IMR-90 (cell line): ENCODE results near the gene NLGN1.

Source experiments
- FOS ChIP-seq: fragments of 150-350 bp; IDR thresholded peaks from 2 replicates; pipeline ENCODE4 v1.6.1; 2016; ENCODE audit warnings: low read depth, low read length
- MAFK ChIP-seq: IDR thresholded peaks from 2 replicates; pipeline ENCODE4 v1.6.1; 2012; ENCODE audit warnings: low read depth, low read length, improper control_type of control experiment
- MXI1 ChIP-seq: IDR thresholded peaks from 2 replicates; pipeline ENCODE4 v1.6.1; 2012; ENCODE audit warnings: low read depth, mild to moderate bottlenecking, low read length, moderate library complexity, borderline replicate concordance
- POLR2A ChIP-seq: IDR thresholded peaks from 2 replicates; pipeline ENCODE4 v1.6.1; 2012; ENCODE audit warnings: mild to moderate bottlenecking, low read depth, low read length
- RAD21 ChIP-seq: IDR thresholded peaks from 2 replicates; pipeline ENCODE4 v1.6.1; 2012; ENCODE audit warnings: low read length, improper control_type of control experiment
- TF ChIP-seq, protein P1 (sequence below): conservative IDR thresholded peaks from 2 replicates; pipeline ENCODE4 v1.5.1; 2012; ENCODE audit warnings: mild to moderate bottlenecking, low read depth, low read length, improper control_type of control experiment

DNA sequence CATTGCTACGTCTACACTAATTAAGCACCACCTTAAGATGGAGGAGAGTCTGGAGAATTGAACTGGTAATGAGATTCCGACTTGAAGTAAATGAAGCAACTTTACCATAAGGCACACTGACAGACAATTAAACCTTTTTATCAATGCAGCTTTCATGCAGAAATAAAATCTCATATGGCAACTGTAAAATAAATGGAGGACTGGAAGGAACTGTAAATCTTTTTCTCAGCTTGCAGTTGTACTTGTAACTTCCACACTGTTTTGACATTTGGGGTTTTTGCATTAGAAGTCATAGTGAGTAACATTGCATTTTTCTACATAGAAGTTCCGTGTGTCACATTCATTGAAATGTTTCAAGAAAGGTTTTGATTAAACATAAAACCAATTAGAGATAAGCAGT lies 705.3 kb downstream of the NLGN1 start:
- TF ChIP-seq POLR2A (no peak), MAFK (no peak), MXI1 (no peak), FOS (no peak), RAD21 (no peak)
- TF ChIP-seq, protein P1, sequence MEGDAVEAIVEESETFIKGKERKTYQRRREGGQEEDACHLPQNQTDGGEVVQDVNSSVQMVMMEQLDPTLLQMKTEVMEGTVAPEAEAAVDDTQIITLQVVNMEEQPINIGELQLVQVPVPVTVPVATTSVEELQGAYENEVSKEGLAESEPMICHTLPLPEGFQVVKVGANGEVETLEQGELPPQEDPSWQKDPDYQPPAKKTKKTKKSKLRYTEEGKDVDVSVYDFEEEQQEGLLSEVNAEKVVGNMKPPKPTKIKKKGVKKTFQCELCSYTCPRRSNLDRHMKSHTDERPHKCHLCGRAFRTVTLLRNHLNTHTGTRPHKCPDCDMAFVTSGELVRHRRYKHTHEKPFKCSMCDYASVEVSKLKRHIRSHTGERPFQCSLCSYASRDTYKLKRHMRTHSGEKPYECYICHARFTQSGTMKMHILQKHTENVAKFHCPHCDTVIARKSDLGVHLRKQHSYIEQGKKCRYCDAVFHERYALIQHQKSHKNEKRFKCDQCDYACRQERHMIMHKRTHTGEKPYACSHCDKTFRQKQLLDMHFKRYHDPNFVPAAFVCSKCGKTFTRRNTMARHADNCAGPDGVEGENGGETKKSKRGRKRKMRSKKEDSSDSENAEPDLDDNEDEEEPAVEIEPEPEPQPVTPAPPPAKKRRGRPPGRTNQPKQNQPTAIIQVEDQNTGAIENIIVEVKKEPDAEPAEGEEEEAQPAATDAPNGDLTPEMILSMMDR = no peak
